Activated CD8-positive, alpha-beta memory T cell treated with anti-CD3 and anti-CD28 coated beads, Interleukin-2, amount 10 ng/mL, durations not matched to agents 7 days and 5 days (primary cell): ENCODE measurements around the gene PRELP. TPM values are rescaled to one million over a fixed set of nuclear protein-coding genes. Genes with fewer than 3 reads are reported as not detected.
"Not testable (repeated sequence)": the region's sequence is repeated elsewhere in the genome, so short reads cannot be mapped to it uniquely, and the experiment has no call there.

Experiments used
- ATAC-seq: fragments of 150-1000 bp; cut with Tn5 transposase; one replicate; pipeline ENCODE4 v1.10.0; 2021; ENCODE audit warnings: moderate library complexity
- CTCF ChIA-PET: fragments of 350-600 bp; sonication (Branson Sonifier 250); formaldehyde crosslinking; loops from one replicate; lab custom pipeline; 2021; ENCODE audit warnings: antibody characterized with exemption; lab: Charles Lee
- DNase-seq: peaks from one replicate; pipeline ENCODE4 v3.0.0-alpha.2; 2020
- H3K27ac Mint-ChIP-seq: one replicate; pipeline ENCODE4 v1.8.0; 2021; ENCODE audit warnings: mild to moderate bottlenecking, mixed read lengths
- H3K27me3 Mint-ChIP-seq: one replicate; pipeline ENCODE4 v1.8.0; 2021; ENCODE audit warnings: mixed read lengths
- H3K36me3 Mint-ChIP-seq: one replicate; pipeline ENCODE4 v1.8.0; 2021; ENCODE audit warnings: mild to moderate bottlenecking, mixed read lengths
- H3K4me1 Mint-ChIP-seq: one replicate; pipeline ENCODE4 v1.8.0; 2021; ENCODE audit warnings: mixed read lengths
- H3K4me3 Mint-ChIP-seq: one replicate; pipeline ENCODE4 v1.8.0; 2021; ENCODE audit warnings: mild to moderate bottlenecking, moderate library complexity, mixed read lengths
- H3K9me3 Mint-ChIP-seq: one replicate; pipeline ENCODE4 v1.8.0; 2022; ENCODE audit warnings: low read depth, mixed read lengths
- total RNA-seq, 2 experiments: library from RNA; stranded (reverse); gene quantifications; one replicate each; pipeline ENCODE4 v1.2.3, GENCODE V29; 2021

The PRELP gene
- total RNA-seq, 2 experiments from 2014 or later = not detected

- not testable (repeated sequence) for H3K4me3 Mint-ChIP-seq, ATAC-seq, H3K27me3 Mint-ChIP-seq, H3K36me3 Mint-ChIP-seq, DNase-seq, H3K4me1 Mint-ChIP-seq, H3K9me3 Mint-ChIP-seq, H3K27ac Mint-ChIP-seq
- CTCF ChIA-PET = interaction anchor here (1.0 to 1.9 kb wide), 2 partner anchors 30 to 312 kb away, joined by 3 to 6 read pairs; no protein-coding TSS in a partner anchor
Observed at GRCh38 chr1:203518139-203518538, 42.5 kb downstream of the PRELP start.

DNA sequence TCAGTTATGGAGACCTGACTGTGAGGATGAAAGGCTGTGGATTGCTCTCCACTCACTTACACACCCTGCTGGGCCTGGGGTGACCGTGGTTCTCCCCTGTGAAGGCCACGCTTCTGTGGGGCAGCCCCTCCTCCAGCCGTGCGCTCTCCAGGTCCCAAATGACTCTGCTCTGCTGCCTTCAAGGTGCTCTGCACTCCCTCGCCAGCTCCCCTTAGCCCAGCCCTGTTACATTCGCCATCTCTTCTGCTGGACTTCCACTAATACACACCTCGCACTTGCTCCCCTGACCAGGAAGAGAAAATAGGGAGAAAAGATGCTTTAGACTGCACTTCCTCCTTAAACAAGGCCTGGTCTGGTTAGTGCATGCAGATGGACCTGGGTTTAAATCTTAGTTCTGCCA lies 42.9 kb downstream of the PRELP start:
- DNase-seq (no peak), ATAC-seq (no peak)
- no peaks in the 10 kb centered on the region for H3K36me3 Mint-ChIP-seq
- H3K4me1 Mint-ChIP-seq = no peaks in the 10 kb centered on the region
- CTCF ChIA-PET = interaction anchor here (1.9 kb wide), 1 partner anchor 31 kb away, joined by 6 read pairs; no protein-coding TSS in a partner anchor
- H3K4me3 Mint-ChIP-seq = no peak overlapping the region
- no peaks in the 10 kb centered on the region for H3K9me3 Mint-ChIP-seq
- H3K27me3 Mint-ChIP-seq = no peaks in the 10 kb centered on the region
- H3K27ac Mint-ChIP-seq = no peak overlapping the region

DNA sequence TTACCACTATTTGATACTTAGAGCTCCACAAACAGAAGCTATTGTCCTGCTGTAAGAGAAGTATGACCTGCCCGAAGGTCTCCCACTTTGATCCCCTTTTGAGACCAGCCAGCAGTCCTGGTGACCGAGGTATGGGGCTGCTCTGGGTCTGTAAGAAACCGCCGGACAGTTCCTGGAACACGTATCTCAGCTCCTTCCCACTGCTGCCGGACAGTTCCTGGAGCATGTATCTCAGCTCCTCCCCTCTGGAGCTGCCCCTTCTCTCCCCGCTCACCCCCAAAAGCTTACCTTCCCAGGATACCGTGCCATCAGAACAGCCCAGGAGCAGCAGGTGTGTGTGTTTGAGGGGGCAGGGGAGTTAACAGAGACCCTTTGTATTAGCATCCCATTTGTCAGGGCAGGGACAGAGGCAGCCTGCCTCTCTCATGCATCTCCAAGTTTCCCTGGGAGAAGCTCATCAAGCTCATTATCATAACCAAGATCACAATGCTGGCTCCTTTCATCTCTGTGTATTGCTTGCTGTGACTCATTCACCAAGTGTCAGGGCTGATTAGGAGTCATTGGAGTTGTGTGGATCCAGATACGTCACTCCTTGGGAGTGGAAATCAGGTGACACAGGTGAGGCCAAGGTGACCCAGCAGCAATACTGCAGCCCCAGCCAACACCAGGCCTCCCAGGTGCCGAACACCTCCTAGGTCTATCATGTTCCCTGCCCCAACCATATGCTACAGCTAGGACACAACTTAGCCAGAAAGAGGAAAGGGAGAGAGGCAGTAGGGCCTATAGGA lies 43.6 kb downstream of the PRELP start:
- CTCF ChIA-PET = interaction anchor here (1.4 to 1.9 kb wide), 2 partner anchors 14 to 31 kb away, joined by 3 to 6 read pairs; no protein-coding TSS in a partner anchor
- no peak for DNase-seq
- no peak for ATAC-seq
- H3K27ac Mint-ChIP-seq = no peak overlapping the region
- no peaks in the 10 kb centered on the region for H3K9me3 Mint-ChIP-seq
- no peaks in the 10 kb centered on the region for H3K27me3 Mint-ChIP-seq
- H3K36me3 Mint-ChIP-seq = no peaks in the 10 kb centered on the region
- H3K4me3 Mint-ChIP-seq = no peak overlapping the region
- no peaks in the 10 kb centered on the region for H3K4me1 Mint-ChIP-seq

DNA sequence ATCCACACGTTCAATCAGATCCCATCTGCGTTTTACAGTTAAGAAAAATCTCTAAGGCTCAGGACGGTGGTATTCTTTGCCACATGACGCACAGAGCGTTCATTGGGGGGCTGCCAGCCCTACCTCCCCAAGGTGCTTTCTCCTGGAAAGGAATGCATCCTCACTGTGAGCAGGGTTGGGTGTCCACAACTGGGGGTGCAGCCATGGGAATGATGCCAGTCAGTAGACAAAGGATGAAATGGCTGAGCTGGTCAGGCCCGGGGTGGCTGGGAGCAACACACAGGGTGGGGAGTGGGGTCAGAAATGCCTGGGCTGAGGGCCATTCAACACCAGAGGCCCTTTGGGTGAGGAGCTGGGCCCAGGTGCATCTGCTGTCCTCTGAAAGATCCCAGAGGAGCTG lies 44.3 kb downstream of the PRELP start:
- Mint-ChIP-seq H3K9me3 (no peaks in the 10 kb centered on the region), H3K4me1 (no peaks in the 10 kb centered on the region), H3K27me3 (no peaks in the 10 kb centered on the region), H3K4me3 (no peak overlapping the region), H3K27ac (no peak overlapping the region), H3K36me3 (no peaks in the 10 kb centered on the region)
- DNase-seq (no peak), ATAC-seq (no peak)
- CTCF ChIA-PET = interaction anchor here (1.4 kb wide), 1 partner anchor 15 kb away, joined by 3 read pairs; no protein-coding TSS in a partner anchor

- CTCF ChIA-PET = interaction anchor here (1.4 kb wide), 1 partner anchor 15 kb away, joined by 3 read pairs; no protein-coding TSS in a partner anchor
- H3K36me3 Mint-ChIP-seq = no peaks in the 10 kb centered on the region
- no peaks in the 10 kb centered on the region for H3K27me3 Mint-ChIP-seq
- H3K4me3 Mint-ChIP-seq = no peak overlapping the region
- H3K9me3 Mint-ChIP-seq = no peaks in the 10 kb centered on the region
- ATAC-seq (no peak), DNase-seq (no peak)
- H3K4me1 Mint-ChIP-seq = no peaks in the 10 kb centered on the region
- H3K27ac Mint-ChIP-seq = no peak overlapping the region
Observed at GRCh38 chr1:203520315-203520714, 44.7 kb downstream of the PRELP start.

DNA sequence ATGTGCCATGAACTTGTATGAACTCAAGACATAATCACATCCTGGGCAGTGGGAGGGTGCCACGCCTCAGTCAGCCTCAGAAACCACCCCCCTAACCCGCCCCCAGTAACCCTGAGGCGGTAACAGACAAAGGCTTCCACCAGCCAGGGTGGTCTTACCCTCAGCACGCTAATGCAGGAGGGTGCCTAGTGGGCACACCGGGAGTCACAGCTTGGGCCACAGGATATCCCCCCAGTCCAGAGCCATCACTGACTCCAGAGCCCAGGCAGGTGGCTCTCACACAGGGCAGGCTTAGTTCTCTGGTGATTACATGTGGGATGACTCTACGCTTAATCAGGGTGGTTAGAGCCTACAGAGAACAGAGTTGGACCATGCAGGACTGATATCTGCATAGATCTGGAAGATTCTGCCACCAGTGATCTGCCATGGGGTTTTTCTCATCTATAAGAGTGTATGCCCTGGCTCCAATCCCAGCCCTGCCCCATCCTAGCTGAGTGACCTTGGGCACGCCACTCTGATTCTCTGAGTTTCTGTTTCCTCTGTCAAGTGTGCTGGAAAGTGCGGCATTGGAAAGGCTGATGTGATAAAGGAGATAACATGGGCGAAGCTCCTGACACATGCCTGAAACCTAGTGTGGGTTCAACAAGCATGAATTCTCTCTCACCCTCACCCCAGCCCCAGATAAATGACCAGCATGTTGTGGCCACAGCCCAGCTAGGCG lies 45.6 kb downstream of the PRELP start:
- H3K27ac Mint-ChIP-seq = no peak overlapping the region
- CTCF ChIA-PET = no interaction called here
- H3K4me1 Mint-ChIP-seq = no peaks in the 10 kb centered on the region
- DNase-seq (no peak), ATAC-seq (no peak)
- no peaks in the 10 kb centered on the region for H3K9me3 Mint-ChIP-seq
- no peaks in the 10 kb centered on the region for H3K27me3 Mint-ChIP-seq
- H3K36me3 Mint-ChIP-seq = no peaks in the 10 kb centered on the region
- no peak overlapping the region for H3K4me3 Mint-ChIP-seq

DNA sequence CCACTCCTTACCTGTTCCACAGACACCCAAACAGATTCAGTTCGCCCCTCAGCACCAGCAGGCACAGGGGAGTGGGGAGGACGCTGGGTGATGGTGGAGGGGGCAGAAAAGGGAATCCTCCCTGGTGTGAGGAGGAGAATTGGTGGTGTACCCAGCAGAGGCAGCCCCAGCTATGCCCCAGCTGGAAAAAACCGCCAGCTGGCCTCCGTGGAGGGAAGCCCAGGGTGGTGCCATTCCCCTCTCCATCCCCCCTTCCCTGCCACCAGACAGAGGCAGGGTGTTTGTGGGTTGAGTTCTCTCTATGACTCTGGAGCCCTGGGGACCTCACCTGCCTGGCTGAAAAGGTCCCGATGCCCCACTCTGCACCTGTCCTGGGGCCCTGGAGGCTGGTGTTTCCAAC lies 46.2 kb downstream of the PRELP start:
- H3K9me3 Mint-ChIP-seq = no peaks in the 10 kb centered on the region
- CTCF ChIA-PET = no interaction called here
- DNase-seq (no peak), ATAC-seq (no peak)
- no peak overlapping the region for H3K4me3 Mint-ChIP-seq
- no peaks in the 10 kb centered on the region for H3K36me3 Mint-ChIP-seq
- no peaks in the 10 kb centered on the region for H3K27me3 Mint-ChIP-seq
- no peak overlapping the region for H3K27ac Mint-ChIP-seq
- no peaks in the 10 kb centered on the region for H3K4me1 Mint-ChIP-seq

GRCh38 chr1:203522237-203522636 lies 46.6 kb downstream of the PRELP start:
- ATAC-seq (no peak), DNase-seq (no peak)
- CTCF ChIA-PET = no interaction called here
- Mint-ChIP-seq H3K4me1 (no peaks in the 10 kb centered on the region), H3K9me3 (no peaks in the 10 kb centered on the region), H3K27me3 (no peaks in the 10 kb centered on the region), H3K36me3 (no peaks in the 10 kb centered on the region), H3K27ac (no peak overlapping the region), H3K4me3 (no peak overlapping the region)

GRCh38 chr1:203523667-203524066 lies 48.1 kb downstream of the PRELP start:
- Mint-ChIP-seq H3K36me3 (no peaks in the 10 kb centered on the region), H3K9me3 (no peaks in the 10 kb centered on the region), H3K4me1 (no peaks in the 10 kb centered on the region), H3K27ac (no peak overlapping the region), H3K4me3 (no peak overlapping the region), H3K27me3 (no peaks in the 10 kb centered on the region)
- CTCF ChIA-PET = interaction anchor here (1.1 kb wide), 1 partner anchor 20 kb away, joined by 4 read pairs; no protein-coding TSS in a partner anchor
- ATAC-seq (no peak), DNase-seq (no peak)

- no peaks in the 10 kb centered on the region for H3K27me3 Mint-ChIP-seq
Observed at GRCh38 chr1:203524152-203524551, 48.5 kb downstream of the PRELP start.

GRCh38 chr1:203524824-203525223 lies 49.2 kb downstream of the PRELP start:
- Mint-ChIP-seq H3K4me3 (no peak overlapping the region), H3K27me3 (no peaks in the 10 kb centered on the region), H3K4me1 (peaks cover 2% of the 10 kb centered on the region), H3K9me3 (no peaks in the 10 kb centered on the region), H3K36me3 (no peaks in the 10 kb centered on the region), H3K27ac (no peak overlapping the region)
- CTCF ChIA-PET = interaction anchor here (1.1 kb wide), 1 partner anchor 21 kb away, joined by 4 read pairs; no protein-coding TSS in a partner anchor
- ATAC-seq = no peak
- no peak for DNase-seq

More at GRCh38 chr1:203524152-203524551, 48.5 kb downstream of the PRELP start:
- no peaks in the 10 kb centered on the region for H3K36me3 Mint-ChIP-seq
- CTCF ChIA-PET = interaction anchor here (1.1 kb wide), 1 partner anchor 20 kb away, joined by 4 read pairs; no protein-coding TSS in a partner anchor
- no peak overlapping the region for H3K27ac Mint-ChIP-seq
- no peaks in the 10 kb centered on the region for H3K9me3 Mint-ChIP-seq
- ATAC-seq = no peak
- DNase-seq = no peak
- no peaks in the 10 kb centered on the region for H3K4me1 Mint-ChIP-seq
- no peak overlapping the region for H3K4me3 Mint-ChIP-seq

- H3K4me3 Mint-ChIP-seq = no peak overlapping the region
- H3K9me3 Mint-ChIP-seq = no peaks in the 10 kb centered on the region
- H3K27ac Mint-ChIP-seq = no peak overlapping the region
- CTCF ChIA-PET = no interaction called here
- no peaks in the 10 kb centered on the region for H3K27me3 Mint-ChIP-seq
- peaks cover 2% of the 10 kb centered on the region for H3K4me1 Mint-ChIP-seq
- H3K36me3 Mint-ChIP-seq = no peaks in the 10 kb centered on the region
- ATAC-seq = no peak
- DNase-seq = no peak
Observed at GRCh38 chr1:203525685-203526084, 50.1 kb downstream of the PRELP start.

GRCh38 chr1:203526130-203526529 lies 50.5 kb downstream of the PRELP start:
- H3K9me3 Mint-ChIP-seq = no peaks in the 10 kb centered on the region
- no peak overlapping the region for H3K4me3 Mint-ChIP-seq
- DNase-seq = no peak
- H3K27me3 Mint-ChIP-seq = no peaks in the 10 kb centered on the region
- CTCF ChIA-PET = interaction anchor here (1.4 kb wide), 1 partner anchor 22 kb away, joined by 3 read pairs; no protein-coding TSS in a partner anchor
- H3K27ac Mint-ChIP-seq = no peak overlapping the region
- H3K36me3 Mint-ChIP-seq = no peaks in the 10 kb centered on the region
- no peak for ATAC-seq
- peaks cover 2% of the 10 kb centered on the region for H3K4me1 Mint-ChIP-seq
